Ecto neural progenitor cell (in vitro differentiated cells): Measurements from ENCODE around the gene ALPP.
"Not testable (repeated sequence)": the region's sequence is repeated elsewhere in the genome, so short reads cannot be mapped to it uniquely, and the experiment has no call there.

Experiments
- DNase-seq: peaks from one replicate; pipeline ENCODE4 v3.0.0-alpha.2; 2018; ENCODE audit warnings: low spot score

The ALPP gene

GRCh38 chr2:232341061-232341738, 37.4 kb upstream of the ALPP start:
- DNase-seq: no peak

DNA sequence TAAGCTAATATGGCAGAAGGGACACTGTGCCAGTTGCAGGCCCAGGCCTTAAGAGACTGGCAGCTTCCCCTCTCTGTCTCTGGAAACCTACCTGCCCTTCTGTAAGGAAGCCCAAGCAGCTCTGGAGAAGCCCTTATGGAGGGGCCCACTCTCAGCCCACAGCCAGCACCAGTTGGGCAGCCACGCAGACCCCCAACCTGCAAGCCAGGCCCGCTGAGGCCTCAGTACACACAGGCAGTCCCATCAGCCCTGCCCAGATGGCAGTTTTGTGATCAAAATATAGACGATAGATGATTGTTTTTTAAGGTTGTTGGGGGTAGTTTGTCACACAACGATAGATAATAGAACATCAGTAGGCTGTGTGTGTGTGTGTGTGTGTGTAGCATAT, 36.8 kb upstream of the ALPP start:
- DNase-seq: no peak

- no peak for DNase-seq
Observed at GRCh38 chr2:232342635-232343565, 35.7 kb upstream of the ALPP start.

- DNase-seq: no peak
Observed at GRCh38 chr2:232343821-232344220, 34.7 kb upstream of the ALPP start.

- no peak for DNase-seq
Observed at GRCh38 chr2:232345251-232345650, 33.3 kb upstream of the ALPP start.

- no peak for DNase-seq
Observed at GRCh38 chr2:232347369-232347768, 31.2 kb upstream of the ALPP start.

DNA sequence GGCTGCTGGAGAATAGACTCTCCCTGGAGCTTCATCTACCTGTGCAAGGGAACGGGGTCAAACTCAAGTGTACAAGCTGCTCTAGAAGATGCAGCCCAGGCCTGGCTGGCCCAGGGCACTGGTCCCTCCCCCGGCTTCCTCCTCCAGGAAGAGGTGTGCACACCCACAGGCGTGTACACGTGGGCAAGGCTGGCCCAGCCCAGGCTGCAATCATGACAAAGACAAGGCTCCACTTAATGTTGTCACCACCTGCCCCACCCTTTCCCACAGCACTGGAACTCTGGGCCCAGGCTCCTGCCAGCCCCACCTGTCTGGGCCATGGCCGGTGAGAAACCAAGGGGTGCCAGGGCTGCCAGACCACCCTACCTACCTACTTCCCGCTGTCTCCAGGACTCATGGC, 29.6 kb upstream of the ALPP start:
- no peak for DNase-seq

DNA sequence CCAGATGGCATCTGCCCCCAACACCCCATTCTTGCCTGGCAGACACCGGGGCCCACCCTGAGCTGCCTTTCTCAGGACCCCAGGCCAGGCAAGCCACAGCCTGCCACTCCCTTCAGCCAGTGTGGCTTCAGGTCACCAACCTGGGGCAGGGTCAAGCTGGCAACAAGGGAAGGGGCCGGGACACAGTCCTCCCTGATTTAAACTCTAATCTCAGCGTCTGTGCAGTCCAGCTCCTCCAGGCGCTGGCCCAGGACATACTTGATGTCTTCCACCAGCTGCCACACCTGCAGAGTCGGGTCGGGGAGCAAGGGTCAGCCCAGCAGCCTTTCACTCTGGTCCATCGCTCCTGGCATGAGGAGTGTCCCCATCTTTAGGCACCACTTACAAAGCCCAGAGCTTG, 29.0 kb upstream of the ALPP start:
- no peak for DNase-seq

- no peak for DNase-seq
Observed at GRCh38 chr2:232349946-232350635, 28.5 kb upstream of the ALPP start.

GRCh38 chr2:232350804-232351685, 27.5 kb upstream of the ALPP start:
- no peak for DNase-seq

DNA sequence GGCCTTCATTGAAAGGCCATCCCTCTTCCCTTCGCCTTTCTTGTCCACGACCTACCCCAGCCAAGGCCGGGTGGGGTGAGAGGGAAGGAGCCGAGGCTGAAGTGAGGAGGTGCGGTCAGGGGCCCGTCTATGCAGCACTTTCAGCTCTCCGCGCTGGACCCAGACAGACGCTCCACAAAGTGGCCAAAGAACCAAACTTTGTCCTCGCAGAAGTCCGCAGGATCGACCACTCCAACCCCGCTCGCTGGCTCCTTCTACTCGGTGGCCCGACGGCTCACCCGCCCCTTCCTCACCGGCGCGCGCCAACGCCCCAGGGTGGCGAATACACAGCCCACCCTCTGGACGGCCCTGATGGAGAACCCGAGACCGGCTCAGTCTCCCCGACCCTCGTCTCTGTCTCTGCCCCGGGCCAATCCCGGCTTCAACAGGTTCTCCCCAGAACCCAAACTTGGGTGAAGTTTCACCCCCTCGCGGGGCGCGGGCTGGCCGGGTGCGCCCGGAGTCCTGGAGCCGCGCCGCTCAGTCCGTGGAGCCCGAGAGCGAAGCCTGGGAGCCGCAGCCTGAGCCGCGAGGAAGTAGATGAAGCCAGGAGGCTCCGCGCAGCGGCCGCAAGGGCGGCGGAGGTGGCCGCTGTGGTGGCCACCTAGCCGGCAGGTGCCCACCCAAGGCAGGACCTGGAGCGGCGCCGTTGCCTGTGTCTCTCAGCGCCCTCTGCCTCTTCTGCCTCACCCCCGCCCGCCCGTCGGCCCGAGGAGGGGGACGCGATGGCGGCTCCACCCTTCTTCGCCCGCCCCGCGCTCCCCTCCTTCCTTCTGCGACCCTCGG, 26.7 kb upstream of the ALPP start:
- no peak for DNase-seq

- no peak for DNase-seq
Observed at GRCh38 chr2:232352511-232353091, 25.9 kb upstream of the ALPP start.

DNA sequence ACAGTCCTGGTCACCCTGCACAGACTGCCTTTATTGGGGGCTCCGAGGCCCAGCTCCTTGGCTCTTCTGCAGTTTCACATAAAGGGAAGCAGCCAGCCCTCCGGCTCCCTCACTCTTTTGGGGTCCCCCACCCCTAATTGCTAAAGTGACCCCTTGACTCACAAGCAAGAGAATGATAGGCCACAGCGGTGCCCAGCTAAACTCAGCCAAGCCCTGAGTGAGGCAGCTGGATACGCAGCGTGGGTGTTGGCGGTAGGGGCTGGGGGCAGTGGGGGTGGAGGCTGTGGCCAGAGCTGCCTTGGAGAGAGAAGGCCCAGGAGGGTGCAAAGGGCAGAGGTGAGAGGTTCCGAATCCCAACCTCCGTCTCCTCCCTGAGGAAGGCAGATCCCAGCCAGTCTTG, 25.5 kb upstream of the ALPP start:
- no peak for DNase-seq

DNA sequence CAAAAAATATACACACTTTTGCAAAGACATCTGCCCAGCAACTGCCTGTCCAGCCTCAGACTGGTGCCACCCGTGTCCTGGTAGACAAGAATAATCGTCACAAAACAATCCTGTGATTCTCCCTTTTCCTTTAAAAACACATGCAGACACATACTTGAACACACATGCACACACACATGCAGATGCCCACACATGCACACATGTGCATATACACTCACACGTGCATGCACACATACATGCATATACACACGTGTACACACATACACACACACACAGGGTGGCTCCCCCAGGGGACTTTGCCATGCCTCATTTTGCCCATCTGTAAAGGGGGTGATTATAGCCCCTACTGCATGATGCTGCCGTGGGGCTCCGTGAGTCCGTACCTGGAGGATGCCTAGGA, 24.9 kb upstream of the ALPP start:
- no peak for DNase-seq

DNA sequence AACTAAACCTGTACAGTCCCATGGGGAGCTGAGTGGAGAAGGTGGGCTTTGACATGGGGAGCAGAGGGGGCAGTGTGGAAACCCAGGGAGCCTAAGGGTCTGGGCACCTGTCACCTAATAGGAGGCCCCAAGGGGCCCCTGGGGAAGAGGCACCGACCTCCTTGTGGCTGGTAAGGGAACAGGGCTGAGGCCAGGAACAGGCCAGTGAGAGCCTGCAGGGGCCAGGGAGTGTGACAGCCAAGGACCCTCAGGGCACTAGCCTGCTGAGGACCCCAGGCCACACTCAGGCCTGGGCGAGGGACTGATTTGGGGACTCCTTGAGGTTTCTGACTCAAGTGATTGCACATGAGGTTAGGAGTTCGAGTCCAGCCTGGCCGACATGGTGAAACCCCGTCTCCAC, 24.5 kb upstream of the ALPP start:
- DNase-seq: no peak

DNA sequence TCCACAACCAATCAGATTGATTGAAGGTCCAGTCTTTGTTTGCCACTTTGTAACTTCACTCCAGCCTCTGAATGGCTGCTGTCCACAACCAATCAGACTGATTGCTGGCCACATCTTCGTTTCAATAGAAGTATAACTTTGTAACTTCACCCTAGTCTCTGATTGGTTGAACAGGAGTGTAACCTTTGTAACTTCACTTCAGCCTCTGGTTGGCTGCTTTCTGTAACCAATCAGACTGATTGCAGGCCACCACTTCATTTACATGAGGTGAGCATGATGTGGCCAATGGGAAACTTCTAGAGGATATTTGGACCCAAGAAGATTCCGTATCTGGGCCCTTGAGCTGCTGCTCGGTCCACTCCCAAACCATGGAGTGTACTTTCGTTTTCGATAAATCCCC, 16.9 kb upstream of the ALPP start:
- DNase-seq: no peak

GRCh38 chr2:232362174-232362900, 16.2 kb upstream of the ALPP start:
- no peak for DNase-seq

GRCh38 chr2:232363064-232363783, 15.3 kb upstream of the ALPP start:
- not testable (repeated sequence) for DNase-seq
